GM10847 (cell line): ENCODE results near the gene TTC17.

ENCODE experiments used
- POLR2A ChIP-seq: IDR thresholded peaks from 2 replicates; pipeline ENCODE4 v1.6.1; 2011; ENCODE audit not compliant: insufficient read length; ENCODE audit errors: extremely low read depth

TTC17 gene, protein sequence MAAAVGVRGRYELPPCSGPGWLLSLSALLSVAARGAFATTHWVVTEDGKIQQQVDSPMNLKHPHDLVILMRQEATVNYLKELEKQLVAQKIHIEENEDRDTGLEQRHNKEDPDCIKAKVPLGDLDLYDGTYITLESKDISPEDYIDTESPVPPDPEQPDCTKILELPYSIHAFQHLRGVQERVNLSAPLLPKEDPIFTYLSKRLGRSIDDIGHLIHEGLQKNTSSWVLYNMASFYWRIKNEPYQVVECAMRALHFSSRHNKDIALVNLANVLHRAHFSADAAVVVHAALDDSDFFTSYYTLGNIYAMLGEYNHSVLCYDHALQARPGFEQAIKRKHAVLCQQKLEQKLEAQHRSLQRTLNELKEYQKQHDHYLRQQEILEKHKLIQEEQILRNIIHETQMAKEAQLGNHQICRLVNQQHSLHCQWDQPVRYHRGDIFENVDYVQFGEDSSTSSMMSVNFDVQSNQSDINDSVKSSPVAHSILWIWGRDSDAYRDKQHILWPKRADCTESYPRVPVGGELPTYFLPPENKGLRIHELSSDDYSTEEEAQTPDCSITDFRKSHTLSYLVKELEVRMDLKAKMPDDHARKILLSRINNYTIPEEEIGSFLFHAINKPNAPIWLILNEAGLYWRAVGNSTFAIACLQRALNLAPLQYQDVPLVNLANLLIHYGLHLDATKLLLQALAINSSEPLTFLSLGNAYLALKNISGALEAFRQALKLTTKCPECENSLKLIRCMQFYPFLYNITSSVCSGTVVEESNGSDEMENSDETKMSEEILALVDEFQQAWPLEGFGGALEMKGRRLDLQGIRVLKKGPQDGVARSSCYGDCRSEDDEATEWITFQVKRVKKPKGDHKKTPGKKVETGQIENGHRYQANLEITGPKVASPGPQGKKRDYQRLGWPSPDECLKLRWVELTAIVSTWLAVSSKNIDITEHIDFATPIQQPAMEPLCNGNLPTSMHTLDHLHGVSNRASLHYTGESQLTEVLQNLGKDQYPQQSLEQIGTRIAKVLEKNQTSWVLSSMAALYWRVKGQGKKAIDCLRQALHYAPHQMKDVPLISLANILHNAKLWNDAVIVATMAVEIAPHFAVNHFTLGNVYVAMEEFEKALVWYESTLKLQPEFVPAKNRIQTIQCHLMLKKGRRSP

DNA sequence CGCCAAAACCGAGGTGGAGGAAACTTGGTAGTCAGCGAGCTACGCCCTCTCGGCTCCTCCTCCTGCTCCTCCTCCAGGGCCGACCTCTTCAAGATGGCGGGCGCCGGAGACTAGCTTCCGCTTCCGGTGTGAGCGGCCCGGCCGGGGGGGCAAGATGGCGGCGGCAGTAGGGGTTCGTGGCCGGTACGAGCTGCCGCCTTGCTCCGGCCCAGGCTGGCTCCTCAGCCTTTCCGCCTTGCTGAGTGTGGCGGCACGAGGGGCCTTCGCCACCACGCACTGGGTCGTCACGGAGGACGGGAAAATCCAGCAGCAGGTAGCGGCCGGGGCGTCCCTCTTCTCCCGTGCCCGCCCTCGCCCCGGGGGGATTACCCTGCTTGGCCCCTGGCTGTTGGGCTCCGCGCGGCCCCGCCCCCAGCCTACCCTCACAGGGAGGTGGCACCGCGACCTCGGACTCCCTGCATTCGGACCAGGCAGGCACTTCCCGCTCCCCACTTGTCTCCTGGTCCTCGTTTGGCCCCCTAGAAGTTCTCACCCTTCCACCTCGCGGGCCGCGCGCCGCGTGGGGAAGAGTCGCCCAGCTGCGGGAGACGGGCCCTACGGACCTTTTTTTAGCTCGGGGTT is at the start of gene TTC17:
Gene TTC17 (plus strand): TSS at position 120 of the 621 bp plus-strand sequence. CDS start 35 bp downstream, at position 155.
- peak; percentile 94 for TF ChIP-seq POLR2A

GRCh38 chr11:43311791-43312607 is 46.7 kb upstream of the TTC17 start, which contains the start of gene API5:
Gene API5 (plus strand): TSS chr11:43311996. CDS start chr11:43312128, 132 bp downstream.
- TF ChIP-seq POLR2A, result peak; percentile 67

- no peak for TF ChIP-seq POLR2A
These were observed 42.8 kb upstream of the TTC17 start for GRCh38 chr11:43315966-43316365.

DNA sequence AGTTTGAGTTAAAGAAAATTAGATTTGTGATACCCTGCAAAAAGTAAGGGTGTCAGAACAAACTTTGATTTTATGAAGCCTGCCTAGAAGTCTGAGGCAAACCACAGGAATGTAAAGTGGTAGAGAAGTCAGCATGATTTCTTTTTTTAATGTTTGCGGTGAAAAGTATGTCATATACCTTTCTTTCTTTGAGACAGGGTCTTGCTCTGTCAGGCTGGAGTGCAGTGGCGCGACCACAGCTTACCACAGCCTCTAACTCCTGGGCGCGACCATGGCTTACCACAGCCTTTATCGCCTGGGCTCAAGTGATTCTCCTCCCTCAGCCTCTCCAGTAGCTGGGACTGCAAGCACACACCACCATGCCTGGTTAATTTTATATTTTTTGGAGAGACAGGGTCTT is 42.3 kb upstream of the TTC17 start:
- no peak for TF ChIP-seq POLR2A

- TF ChIP-seq POLR2A, result no peak
These were observed 30.7 kb upstream of the TTC17 start for GRCh38 chr11:43327987-43328386.

- TF ChIP-seq POLR2A, result no peak
These were observed 30.2 kb upstream of the TTC17 start for GRCh38 chr11:43328482-43328881.

- no peak for TF ChIP-seq POLR2A
These were observed 17.6 kb upstream of the TTC17 start for GRCh38 chr11:43341159-43341558.

DNA sequence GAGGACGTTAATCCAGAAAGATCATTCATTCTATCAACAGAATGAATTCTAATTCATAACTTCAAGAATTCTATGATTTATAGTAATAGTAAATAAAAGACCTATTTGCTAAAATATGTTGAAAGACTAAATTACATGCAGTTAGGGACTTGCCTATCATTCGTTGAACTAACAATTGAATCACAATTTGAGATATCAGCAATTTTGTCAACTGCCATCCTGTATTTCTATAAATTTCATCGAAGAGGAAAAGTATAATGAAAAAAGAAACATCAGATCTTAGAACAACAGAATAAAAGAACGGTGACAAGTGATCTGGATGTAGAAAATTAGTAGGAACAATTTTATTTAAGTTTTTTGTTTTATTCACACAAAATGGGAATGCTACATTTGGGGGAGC is 4.4 kb upstream of the TTC17 start:
- TF ChIP-seq POLR2A, result no peak

GRCh38 chr11:43356336-43356735 is 2.4 kb upstream of the TTC17 start:
- TF ChIP-seq POLR2A, result no peak

GRCh38 chr11:43358279-43358800 is 380 bp upstream of the TTC17 start:
- no peak for TF ChIP-seq POLR2A

- TF ChIP-seq POLR2A, result no peak
These were observed 700 bp downstream of the TTC17 start for GRCh38 chr11:43359422-43359818.

GRCh38 chr11:43360361-43361032 is 1.8 kb downstream of the TTC17 start:
- TF ChIP-seq POLR2A, result no peak

DNA sequence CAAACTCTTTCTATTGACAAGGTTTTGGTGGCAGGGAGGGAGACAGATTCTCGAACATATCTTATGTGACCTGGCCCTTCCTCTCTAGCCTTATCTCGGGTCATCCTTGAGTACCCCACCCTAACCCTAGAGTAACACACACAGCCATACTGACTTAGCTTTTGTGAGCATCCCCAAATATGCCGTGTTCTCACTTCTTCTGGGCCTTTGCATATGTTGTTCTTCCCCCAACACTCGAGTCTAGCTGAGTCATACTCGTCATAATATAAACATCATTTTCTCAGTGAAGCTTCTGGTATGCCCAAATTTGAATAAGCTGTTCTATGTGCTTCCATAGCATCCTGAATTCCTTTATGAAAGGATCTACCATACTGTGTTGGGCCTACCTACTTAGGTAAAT is 8.0 kb downstream of the TTC17 start:
- no peak for TF ChIP-seq POLR2A

DNA sequence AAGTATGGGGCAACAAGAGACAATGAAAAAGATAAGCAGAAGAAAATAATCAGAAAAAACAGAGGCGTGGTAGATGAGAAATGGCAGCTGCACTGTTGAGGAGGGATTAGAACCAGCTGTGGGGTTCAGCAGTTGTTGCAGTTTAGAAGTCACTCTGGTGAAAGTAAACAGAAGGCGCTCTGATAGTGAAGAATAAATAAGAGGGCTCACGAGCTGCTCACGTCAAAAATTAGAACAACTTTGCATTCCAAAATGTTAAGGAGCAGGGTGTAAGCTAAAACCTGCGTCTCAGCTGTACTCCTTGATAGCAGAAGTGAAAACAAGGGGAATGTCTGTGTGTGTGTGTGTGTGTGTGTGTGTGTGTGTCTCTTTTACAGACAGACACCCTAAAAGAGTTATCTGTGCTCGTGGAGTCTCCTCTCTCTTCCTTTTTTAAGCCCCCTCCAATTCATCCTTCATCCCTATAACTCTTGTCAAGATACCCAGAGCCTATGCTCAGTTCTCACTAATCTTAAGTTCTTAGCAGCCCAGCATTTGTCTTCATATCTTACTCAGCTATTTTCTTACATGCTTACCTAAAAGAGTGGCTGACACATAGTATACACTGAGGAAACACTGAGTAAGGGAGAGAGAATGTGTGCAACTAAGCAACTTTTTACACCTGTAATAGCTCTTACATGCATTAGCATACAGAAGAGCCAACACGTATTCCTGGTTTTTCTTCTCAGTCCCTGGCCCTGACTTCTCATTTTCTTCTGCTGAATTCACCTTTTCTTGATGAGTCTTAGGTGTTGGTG is 8.9 kb downstream of the TTC17 start:
- TF ChIP-seq POLR2A, result no peak
